ENCODE results near the gene SPON2. TPM values are rescaled to one million over a fixed set of nuclear protein-coding genes. Genes with fewer than 3 reads are reported as not detected.

Gene SPON2
- polyA plus RNA-seq (2011; rRNA removed): 8.8 and 11.6 TPM in 2 replicates
- polyA minus RNA-seq (2011; rRNA and poly(A)+ RNA removed): 3.0 and 4.2 TPM in 2 replicates

- CTCF ChIA-PET: interaction anchor here (0.6 to 1.4 kb wide), 5 partner anchors 27 to 457 kb away, joined by 3 to 5 read pairs (median 3); no protein-coding TSS in a partner anchor
- POLR2A ChIA-PET: no interaction called here
- H3K36me3 ChIP-seq (ENCODE audit: control insufficient read depth, insufficient read depth, low read length): peaks cover 3% of the 10 kb centered on the region
- no peak for DNase-seq (ENCODE audit: low read depth)
- H3K4me3 ChIP-seq (ENCODE audit: low read depth, low read length): peak within 1 kb of the TSS; percentile 37
- H3K27me3 ChIP-seq (ENCODE audit: control insufficient read depth, insufficient read depth, low read length): peaks cover 3% of the 10 kb centered on the region; the same call in 1 of the 2 replicates
- no peak for TF ChIP-seq CTCF (IDR thresholded peaks at IDR 0.05; ENCODE audit: insufficient read depth, low read depth, low read length)
These were observed at the start of gene SPON2 for GRCh38 chr4:1172228-1172851. Gene SPON2 (minus strand): TSS chr4:1172583.

DNA sequence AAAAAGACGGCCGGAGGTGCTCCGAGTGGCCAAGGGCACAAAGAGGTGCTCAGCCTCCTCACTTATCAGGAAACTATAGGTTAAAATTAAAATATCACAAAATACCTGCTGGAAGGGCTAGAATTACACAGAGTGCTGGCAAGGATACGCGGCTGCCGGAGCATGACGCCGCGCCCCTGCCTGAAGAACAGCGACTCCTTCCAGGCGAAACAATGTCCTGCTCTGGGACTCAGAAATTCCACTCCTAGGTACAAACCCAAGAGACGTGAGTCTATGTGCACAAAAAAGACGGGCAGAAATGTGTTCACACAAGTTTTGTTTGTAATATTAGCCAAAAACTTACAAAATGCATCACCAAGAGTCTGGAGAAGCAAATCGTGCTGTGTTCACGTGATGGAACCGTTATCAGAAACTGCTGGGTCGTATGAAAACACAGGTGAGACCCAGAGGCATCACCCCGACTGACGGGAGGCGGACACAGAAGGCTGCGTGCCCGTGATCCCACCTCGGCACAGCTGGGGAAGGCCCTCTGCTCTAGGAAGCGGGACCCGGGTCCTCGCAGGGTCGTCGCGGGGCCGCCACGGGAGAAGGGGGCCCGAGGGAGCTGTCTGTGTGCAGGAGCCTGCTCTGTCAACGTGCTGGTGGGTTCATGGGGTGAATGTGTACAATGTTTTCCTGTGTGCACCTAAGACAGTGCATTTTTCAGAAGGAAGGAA is 48.9 kb upstream of the SPON2 start:
- Histone ChIP-seq H3K4me3 (ENCODE audit: low read depth, low read length) (no peak overlapping the region), H3K36me3 (ENCODE audit: control insufficient read depth, insufficient read depth, low read length) (peaks cover 34% of the 10 kb centered on the region), H3K27me3 (ENCODE audit: control insufficient read depth, insufficient read depth, low read length) (no peaks in the 10 kb centered on the region)
- DNase-seq (ENCODE audit: low read depth): no peak
- POLR2A ChIA-PET: no interaction called here
- CTCF ChIA-PET: no interaction called here
- TF ChIP-seq CTCF (IDR thresholded peaks at IDR 0.05; ENCODE audit: insufficient read depth, low read depth, low read length): no peak

GRCh38 chr4:1220566-1220965 is 48.2 kb upstream of the SPON2 start:
- H3K36me3 ChIP-seq (ENCODE audit: control insufficient read depth, insufficient read depth, low read length): peaks cover 38% of the 10 kb centered on the region
- ChIA-PET CTCF (interaction anchor here (1.3 kb wide), 1 partner anchor 54 kb away, joined by 3 read pairs; no protein-coding TSS in a partner anchor), POLR2A (no interaction called here)
- no peaks in the 10 kb centered on the region for H3K27me3 ChIP-seq (ENCODE audit: control insufficient read depth, insufficient read depth, low read length)
- H3K4me3 ChIP-seq (ENCODE audit: low read depth, low read length): no peak overlapping the region
- TF ChIP-seq CTCF (IDR thresholded peaks at IDR 0.05; ENCODE audit: insufficient read depth, low read depth, low read length): no peak
- no peak for DNase-seq (ENCODE audit: low read depth)

- no peak for TF ChIP-seq CTCF (IDR thresholded peaks at IDR 0.05; ENCODE audit: insufficient read depth, low read depth, low read length)
- ChIA-PET CTCF (interaction anchor here (1.3 kb wide), 1 partner anchor 53 kb away, joined by 3 read pairs; no protein-coding TSS in a partner anchor), POLR2A (no interaction called here)
- no peak for DNase-seq (ENCODE audit: low read depth)
- H3K36me3 ChIP-seq (ENCODE audit: control insufficient read depth, insufficient read depth, low read length): peaks cover 39% of the 10 kb centered on the region
- no peak overlapping the region for H3K4me3 ChIP-seq (ENCODE audit: low read depth, low read length)
- no peaks in the 10 kb centered on the region for H3K27me3 ChIP-seq (ENCODE audit: control insufficient read depth, insufficient read depth, low read length)
These were observed 47.2 kb upstream of the SPON2 start for GRCh38 chr4:1219566-1219950.

Measured in BJ (cell line).